ENCODE measurements around the gene WDR91. TPM values are rescaled to one million over a fixed set of nuclear protein-coding genes. Genes with fewer than 3 reads are reported as not detected.

The WDR91 gene
- total RNA-seq, 3 donors from 2014 or later: 6.4 to 15.4 (median 10.1) TPM

GRCh38 chr7:135253851-135254771 is 42.8 kb upstream of the WDR91 start:
- ATAC-seq (peak; percentile 69), DNase-seq (peak in 2 of 3 donors; percentile 37 to 38)
- Histone ChIP-seq H3K9me3 (no peaks in the 10 kb centered on the region), H3K4me3 (no peak overlapping the region), H3K4me1 (ENCODE audit: low read depth) (peaks cover 6% of the 10 kb centered on the region), H3K36me3 (ENCODE audit: low read depth) (no peaks in the 10 kb centered on the region)
- intact Hi-C loops (cut with DNase I, micrococcal nuclease): no loop called here
- TF ChIP-seq, protein P1, sequence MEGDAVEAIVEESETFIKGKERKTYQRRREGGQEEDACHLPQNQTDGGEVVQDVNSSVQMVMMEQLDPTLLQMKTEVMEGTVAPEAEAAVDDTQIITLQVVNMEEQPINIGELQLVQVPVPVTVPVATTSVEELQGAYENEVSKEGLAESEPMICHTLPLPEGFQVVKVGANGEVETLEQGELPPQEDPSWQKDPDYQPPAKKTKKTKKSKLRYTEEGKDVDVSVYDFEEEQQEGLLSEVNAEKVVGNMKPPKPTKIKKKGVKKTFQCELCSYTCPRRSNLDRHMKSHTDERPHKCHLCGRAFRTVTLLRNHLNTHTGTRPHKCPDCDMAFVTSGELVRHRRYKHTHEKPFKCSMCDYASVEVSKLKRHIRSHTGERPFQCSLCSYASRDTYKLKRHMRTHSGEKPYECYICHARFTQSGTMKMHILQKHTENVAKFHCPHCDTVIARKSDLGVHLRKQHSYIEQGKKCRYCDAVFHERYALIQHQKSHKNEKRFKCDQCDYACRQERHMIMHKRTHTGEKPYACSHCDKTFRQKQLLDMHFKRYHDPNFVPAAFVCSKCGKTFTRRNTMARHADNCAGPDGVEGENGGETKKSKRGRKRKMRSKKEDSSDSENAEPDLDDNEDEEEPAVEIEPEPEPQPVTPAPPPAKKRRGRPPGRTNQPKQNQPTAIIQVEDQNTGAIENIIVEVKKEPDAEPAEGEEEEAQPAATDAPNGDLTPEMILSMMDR (IDR thresholded peaks at IDR 0.05): no peak

DNA sequence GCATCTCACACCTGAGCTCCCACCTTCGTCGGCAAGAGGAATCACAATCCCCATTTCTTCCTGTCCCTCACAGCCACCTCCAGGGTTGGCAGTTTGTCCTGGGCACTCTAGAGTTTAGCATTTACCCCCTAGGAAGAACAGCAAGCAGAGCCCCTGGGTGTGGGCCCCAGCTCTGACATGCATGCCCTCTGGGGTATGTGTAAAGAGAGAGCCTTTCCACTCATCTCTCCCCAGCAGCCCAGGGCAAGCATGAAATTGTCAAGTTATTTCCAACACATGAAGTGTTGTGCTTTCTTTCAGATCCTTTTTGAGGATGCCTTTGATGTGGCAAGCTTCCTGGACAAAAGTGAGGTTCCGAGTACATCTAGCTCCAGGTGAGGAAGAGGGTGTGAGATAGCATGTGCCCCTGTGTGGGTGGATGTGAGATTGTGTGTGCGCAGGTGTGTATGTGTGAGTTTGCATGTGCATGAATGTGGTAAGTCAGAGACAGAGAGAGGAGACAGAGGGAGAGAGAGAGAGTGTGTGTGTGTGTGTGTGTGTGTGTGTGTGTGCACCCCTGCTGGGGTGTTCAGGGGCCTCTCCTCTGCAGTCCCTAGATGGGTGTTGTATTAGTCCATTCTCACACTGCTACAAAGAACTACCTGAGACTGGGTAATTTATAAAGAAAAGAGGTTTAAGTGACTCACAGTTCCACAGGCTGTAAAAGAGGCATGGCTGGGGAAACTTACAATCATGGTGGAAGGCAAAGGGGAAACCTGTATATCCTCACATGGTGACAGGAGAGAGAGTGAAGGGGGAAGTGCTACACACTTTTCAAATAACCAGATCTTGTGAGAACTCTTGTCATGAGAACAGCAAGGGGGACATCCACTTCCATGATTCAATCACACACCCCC is 40.4 kb upstream of the WDR91 start:
- intact Hi-C loops (cut with DNase I, micrococcal nuclease): no loop called here
- H3K4me1 ChIP-seq (ENCODE audit: low read depth): peaks cover 6% of the 10 kb centered on the region
- no peak overlapping the region for H3K4me3 ChIP-seq
- no peaks in the 10 kb centered on the region for H3K9me3 ChIP-seq
- H3K36me3 ChIP-seq (ENCODE audit: low read depth): no peaks in the 10 kb centered on the region
- no peak for DNase-seq
- no peak for ATAC-seq
- TF ChIP-seq, protein P1 (IDR thresholded peaks at IDR 0.05): no peak

- Histone ChIP-seq H3K4me1 (ENCODE audit: low read depth) (peaks cover under 1% of the 10 kb centered on the region), H3K9me3 (no peaks in the 10 kb centered on the region), H3K36me3 (ENCODE audit: low read depth) (no peaks in the 10 kb centered on the region), H3K4me3 (no peak overlapping the region)
- intact Hi-C loops (cut with DNase I, micrococcal nuclease): no loop called here
- TF ChIP-seq, protein P1 (IDR thresholded peaks at IDR 0.05): no peak
- no peak for ATAC-seq
- no peak for DNase-seq
Measured at GRCh38 chr7:135248546-135248945, 37.2 kb upstream of the WDR91 start.

DNA sequence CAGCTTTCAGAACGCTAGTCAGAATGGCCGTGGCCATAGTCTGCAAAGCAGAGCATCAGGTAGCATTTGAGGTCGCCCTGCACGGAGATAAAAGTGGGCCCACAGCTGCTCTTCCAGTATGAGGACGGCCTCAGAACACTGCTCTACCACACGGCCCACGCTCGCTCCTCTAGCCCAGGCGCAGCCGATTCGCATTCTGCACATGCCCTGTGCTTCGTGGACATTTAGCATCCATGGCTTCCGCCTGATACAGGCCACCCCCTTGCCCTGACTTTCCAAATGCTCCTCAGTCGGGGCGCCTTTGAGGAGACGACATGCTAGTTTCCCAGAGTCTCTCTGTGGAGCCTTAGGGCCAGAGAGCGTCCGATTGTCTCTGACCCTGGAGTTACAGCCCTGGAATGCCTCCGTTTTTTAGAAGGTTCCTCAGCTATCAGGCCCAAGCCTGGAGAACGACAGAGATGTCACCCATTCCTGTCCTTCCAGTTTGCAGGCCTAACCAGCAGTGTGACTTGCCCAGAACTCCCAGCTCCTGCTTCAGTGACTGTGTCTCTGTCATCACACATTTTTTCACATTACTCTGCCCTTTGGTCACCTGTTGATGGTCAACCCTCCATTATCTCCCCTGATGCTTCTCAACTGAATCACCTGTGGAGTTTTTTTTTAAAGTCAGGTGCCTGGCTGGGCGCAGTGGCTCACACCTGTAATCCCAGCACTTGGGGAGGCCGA is 36.6 kb upstream of the WDR91 start:
- Histone ChIP-seq H3K9me3 (no peaks in the 10 kb centered on the region), H3K4me3 (no peak overlapping the region), H3K36me3 (ENCODE audit: low read depth) (no peaks in the 10 kb centered on the region), H3K4me1 (ENCODE audit: low read depth) (no peaks in the 10 kb centered on the region)
- ATAC-seq (no peak), DNase-seq (no peak)
- TF ChIP-seq, protein P1 (IDR thresholded peaks at IDR 0.05): no peak
- intact Hi-C loops (cut with DNase I, micrococcal nuclease): no loop called here

DNA sequence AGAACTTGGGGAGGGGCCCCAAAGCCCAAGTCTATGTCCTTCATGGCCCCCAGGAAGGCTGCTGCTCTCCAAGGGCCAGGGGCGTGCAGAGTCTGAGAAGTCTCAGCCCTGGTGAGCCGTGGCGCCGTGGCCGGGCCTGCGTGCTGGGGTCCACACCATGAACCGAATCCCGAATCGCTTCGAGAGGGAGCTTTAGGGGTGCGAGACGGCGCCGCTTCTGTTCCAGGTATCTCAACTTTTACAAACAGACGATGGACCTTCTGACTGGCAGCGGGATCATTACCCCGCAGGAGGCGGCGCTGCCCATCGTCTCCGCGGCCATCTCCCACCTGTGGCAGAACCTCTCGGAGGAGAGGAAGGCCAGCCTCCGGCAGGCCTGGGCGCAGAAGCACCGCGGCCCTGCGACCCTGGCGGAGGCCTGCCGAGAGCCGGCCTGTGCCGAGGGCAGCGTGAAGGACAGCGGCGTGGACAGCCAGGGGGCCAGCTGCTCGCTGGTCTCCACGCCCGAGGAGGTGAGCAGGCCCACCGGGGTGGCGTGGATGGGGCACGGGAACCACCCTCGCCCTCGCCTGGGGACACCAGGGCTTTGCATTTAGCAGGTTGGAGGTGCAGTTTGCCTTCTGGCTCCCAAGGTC is 35.0 kb upstream of the WDR91 start:
- no peaks in the 10 kb centered on the region for H3K9me3 ChIP-seq
- no peaks in the 10 kb centered on the region for H3K36me3 ChIP-seq (ENCODE audit: low read depth)

More for the DNA sequence above, 35.0 kb upstream of the WDR91 start:
- Histone ChIP-seq H3K4me3 (no peak overlapping the region), H3K4me1 (ENCODE audit: low read depth) (no peaks in the 10 kb centered on the region)
- DNase-seq (no peak), ATAC-seq (no peak)
- intact Hi-C loops (cut with DNase I, micrococcal nuclease): no loop called here
- TF ChIP-seq, protein P1 (IDR thresholded peaks at IDR 0.05): no peak
